ENCODE measurements around the gene FYB1.
"Not testable (repeated sequence)": the region's sequence is repeated elsewhere in the genome, so short reads cannot be mapped to it uniquely, and the experiment has no call there.

Gene FYB1

DNA sequence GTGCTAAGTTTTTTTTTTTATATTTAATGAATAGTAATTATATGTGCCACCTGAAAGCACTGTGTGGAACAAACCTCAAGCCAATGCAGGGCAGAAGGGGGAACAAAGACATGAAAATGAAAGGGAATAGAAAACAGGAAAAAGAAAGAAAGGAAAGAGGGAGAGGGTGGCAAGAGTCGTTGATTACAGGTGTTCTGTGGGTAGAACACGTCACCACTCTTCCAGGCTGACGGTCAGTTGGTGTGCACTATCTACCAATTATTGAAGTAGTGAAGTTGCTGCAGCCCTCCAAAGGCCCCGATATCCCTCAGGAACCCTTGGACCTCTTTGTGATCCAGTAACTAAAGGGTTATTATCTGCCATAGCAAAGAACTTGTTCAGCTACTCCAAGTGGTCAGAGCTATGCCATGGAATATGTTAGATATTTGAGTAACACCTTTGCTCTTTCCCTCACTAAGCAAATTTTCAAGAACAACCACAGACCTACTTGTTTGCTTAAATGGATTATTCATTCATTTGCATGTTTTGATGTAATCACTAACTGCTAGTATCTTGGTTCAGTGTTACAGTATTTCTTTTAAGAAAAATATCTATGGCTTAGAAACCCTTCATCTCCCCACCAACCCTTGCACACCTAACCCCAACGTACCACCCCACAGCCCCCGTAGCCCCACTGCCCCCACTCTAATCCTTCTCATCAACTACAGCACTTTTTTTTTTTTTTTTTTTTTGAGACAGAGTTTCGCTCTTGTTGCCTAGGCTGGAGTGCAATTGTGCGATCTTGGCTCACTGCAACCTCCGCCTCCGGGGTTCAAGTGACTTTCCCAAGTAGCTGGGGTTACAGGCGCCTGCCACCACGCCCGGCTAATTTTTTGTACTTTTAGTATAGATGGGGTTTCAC is 31.3 kb downstream of the FYB1 start:
- Histone ChIP-seq H3K36me3 (ENCODE audit: control insufficient read depth in 1 of 2, insufficient read depth in 2 of 2, low read length in 2 of 2) (no peaks in the 10 kb centered on the region), H3K9me3 (ENCODE audit: control insufficient read depth in 1 of 2, low read length in 2 of 2) (no peaks in the 10 kb centered on the region), H3K4me1 (ENCODE audit: control insufficient read depth in 1 of 2, insufficient read depth in 2 of 2, low read length in 2 of 2) (peaks cover 7 to 31% of the 10 kb centered on the region in 2 donors), H3K4me3 (ENCODE audit: low read depth in 1 of 2, low read length in 2 of 2) (no peak overlapping the region), H3K9ac (ENCODE audit: low read depth in 1 of 2, low read length in 2 of 2) (no peak overlapping the region), H3K27me3 (ENCODE audit: control insufficient read depth in 1 of 2, insufficient read depth in 2 of 2, low read length in 2 of 2) (peaks cover 0 to 2% of the 10 kb centered on the region in 2 donors), H3K27ac (ENCODE audit: low read depth, low read length) (no peak overlapping the region)

DNA sequence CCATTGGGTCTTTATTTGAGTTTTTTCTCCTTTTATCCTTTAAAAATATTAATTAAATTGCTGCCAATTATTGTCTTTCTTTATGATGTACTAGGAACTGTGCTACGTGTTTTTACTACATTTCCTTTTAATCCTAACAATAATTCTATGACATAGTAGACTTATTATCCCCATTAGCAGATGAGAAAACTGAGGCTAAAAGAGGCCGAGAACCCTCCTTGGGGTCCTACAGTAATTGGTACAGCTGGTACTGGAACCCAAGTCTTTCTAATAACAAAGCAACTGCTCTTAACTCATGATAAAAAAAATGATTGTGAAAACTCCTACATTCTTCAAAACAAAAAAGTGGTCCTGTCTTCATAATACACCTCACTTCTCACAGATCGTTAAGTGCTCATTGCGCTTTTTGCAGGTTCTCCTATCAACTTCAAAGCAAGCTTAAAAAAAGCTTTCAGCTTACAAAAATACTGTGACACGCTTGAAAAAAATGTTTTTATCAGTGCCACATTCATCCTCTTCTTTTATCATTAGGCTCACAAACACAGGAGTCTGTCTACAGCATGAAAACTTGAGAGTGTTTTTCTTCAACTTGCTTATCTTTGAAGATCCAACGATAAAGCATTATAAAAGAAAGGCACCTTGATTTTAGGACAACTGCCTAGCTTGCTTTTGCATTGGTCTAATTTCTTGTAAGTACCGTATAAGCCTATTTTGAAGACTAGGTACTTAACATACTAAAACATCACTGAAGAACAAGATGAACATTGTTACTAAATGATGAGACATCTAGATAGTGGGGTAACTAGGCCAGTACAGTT is 32.4 kb downstream of the FYB1 start:
- Histone ChIP-seq H3K27me3 (ENCODE audit: control insufficient read depth in 1 of 2, insufficient read depth in 2 of 2, low read length in 2 of 2) (no peaks in the 10 kb centered on the region), H3K27ac (ENCODE audit: low read depth, low read length) (peak overlapping the region; percentile 10), H3K4me3 (ENCODE audit: low read depth in 1 of 2, low read length in 2 of 2) (no peak overlapping the region), H3K9ac (ENCODE audit: low read depth in 1 of 2, low read length in 2 of 2) (no peak overlapping the region), H3K9me3 (ENCODE audit: control insufficient read depth in 1 of 2, low read length in 2 of 2) (no peaks in the 10 kb centered on the region), H3K36me3 (ENCODE audit: control insufficient read depth in 1 of 2, insufficient read depth in 2 of 2, low read length in 2 of 2) (no peaks in the 10 kb centered on the region), H3K4me1 (ENCODE audit: control insufficient read depth in 1 of 2, insufficient read depth in 2 of 2, low read length in 2 of 2) (peaks cover 10 to 22% of the 10 kb centered on the region in 2 donors)

DNA sequence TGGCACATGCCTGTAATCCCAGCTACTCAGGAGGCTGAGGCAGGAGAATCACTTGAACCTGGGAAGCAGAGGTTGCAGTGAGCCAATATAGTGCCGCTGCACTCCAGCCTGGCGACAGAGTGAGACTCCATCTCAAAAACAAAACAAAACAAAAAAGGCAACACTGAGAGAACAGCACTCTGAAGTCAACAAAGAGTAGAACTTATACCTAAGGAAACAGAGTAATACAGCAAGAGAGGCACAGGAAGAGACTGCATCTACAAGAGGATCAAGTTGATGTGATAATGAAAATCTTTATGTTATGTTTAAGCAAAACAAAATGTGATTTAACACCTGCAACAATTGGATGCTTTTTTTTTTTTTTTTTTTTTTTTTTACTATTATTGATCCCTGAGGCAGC is 33.1 kb downstream of the FYB1 start:
- H3K27ac ChIP-seq (ENCODE audit: low read depth, low read length) = no peak overlapping the region
- H3K36me3 ChIP-seq (ENCODE audit: control insufficient read depth in 1 of 2, insufficient read depth in 2 of 2, low read length in 2 of 2) = no peaks in the 10 kb centered on the region
- no peaks in the 10 kb centered on the region for H3K9me3 ChIP-seq (ENCODE audit: control insufficient read depth in 1 of 2, low read length in 2 of 2)
- H3K9ac ChIP-seq (ENCODE audit: low read depth in 1 of 2, low read length in 2 of 2) = no peak overlapping the region
- no peak overlapping the region for H3K4me3 ChIP-seq (ENCODE audit: low read depth in 1 of 2, low read length in 2 of 2)
- H3K4me1 ChIP-seq (ENCODE audit: control insufficient read depth in 1 of 2, insufficient read depth in 2 of 2, low read length in 2 of 2) = peaks cover 11 to 22% of the 10 kb centered on the region in 2 donors
- H3K27me3 ChIP-seq (ENCODE audit: control insufficient read depth in 1 of 2, insufficient read depth in 2 of 2, low read length in 2 of 2) = no peaks in the 10 kb centered on the region

DNA sequence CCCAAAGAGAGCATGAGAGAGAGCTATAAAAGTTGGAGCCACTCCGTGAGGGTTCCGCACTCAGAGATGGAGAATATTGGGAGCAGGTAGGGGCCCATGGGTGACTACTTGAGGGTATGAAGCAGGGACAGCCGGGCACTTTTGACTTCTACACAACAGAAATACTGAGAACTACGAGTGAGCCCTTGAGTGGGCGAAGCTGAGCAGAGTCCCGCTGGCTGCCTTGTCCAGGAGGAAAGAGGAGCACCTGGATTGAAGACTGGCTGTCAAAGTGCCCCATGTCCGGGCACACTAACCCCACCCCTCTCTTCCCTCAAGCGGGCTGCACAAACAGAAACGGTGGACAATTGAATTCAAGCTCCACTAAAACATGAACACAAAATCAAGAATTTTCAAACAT is 33.6 kb downstream of the FYB1 start:
- no peak overlapping the region for H3K27ac ChIP-seq (ENCODE audit: low read depth, low read length)
- no peaks in the 10 kb centered on the region for H3K27me3 ChIP-seq (ENCODE audit: control insufficient read depth in 1 of 2, insufficient read depth in 2 of 2, low read length in 2 of 2)
- no peak overlapping the region for H3K4me3 ChIP-seq (ENCODE audit: low read depth in 1 of 2, low read length in 2 of 2)
- no peak overlapping the region for H3K9ac ChIP-seq (ENCODE audit: low read depth in 1 of 2, low read length in 2 of 2)
- peaks cover 11 to 21% of the 10 kb centered on the region in 2 donors for H3K4me1 ChIP-seq (ENCODE audit: control insufficient read depth in 1 of 2, insufficient read depth in 2 of 2, low read length in 2 of 2)
- H3K9me3 ChIP-seq (ENCODE audit: control insufficient read depth in 1 of 2, low read length in 2 of 2) = no peaks in the 10 kb centered on the region
- no peaks in the 10 kb centered on the region for H3K36me3 ChIP-seq (ENCODE audit: control insufficient read depth in 1 of 2, insufficient read depth in 2 of 2, low read length in 2 of 2)

DNA sequence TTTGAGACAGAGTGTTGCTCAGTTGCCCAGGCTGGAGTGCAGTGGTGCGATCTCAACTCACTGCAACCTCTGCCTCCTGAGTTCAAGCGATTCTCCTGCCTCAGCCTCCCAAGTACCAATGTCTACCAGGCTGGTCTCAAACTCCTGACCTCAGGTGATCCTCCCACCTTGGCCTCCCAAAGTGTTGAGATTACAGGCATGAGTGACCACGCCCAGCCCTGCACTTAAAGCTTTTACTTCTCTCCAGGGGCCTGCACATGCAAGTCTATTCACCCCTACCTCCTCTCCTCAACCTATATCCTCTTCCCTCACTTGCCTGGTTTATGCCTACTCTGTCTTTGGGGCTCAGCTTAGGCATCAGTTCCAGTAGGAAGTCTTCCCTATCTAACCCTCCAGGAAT is 39.8 kb downstream of the FYB1 start:
- not testable (repeated sequence) for H3K36me3 ChIP-seq (ENCODE audit: control insufficient read depth in 1 of 2, insufficient read depth in 2 of 2, low read length in 2 of 2); H3K9ac ChIP-seq (ENCODE audit: low read depth in 1 of 2, low read length in 2 of 2); H3K27ac ChIP-seq (ENCODE audit: low read depth, low read length); H3K9me3 ChIP-seq (ENCODE audit: control insufficient read depth in 1 of 2, low read length in 2 of 2); H3K4me3 ChIP-seq (ENCODE audit: low read depth in 1 of 2, low read length in 2 of 2); H3K27me3 ChIP-seq (ENCODE audit: control insufficient read depth in 1 of 2, insufficient read depth in 2 of 2, low read length in 2 of 2)
- peaks cover 4 to 20% of the 10 kb centered on the region in 2 donors for H3K4me1 ChIP-seq (ENCODE audit: control insufficient read depth in 1 of 2, insufficient read depth in 2 of 2, low read length in 2 of 2)

DNA sequence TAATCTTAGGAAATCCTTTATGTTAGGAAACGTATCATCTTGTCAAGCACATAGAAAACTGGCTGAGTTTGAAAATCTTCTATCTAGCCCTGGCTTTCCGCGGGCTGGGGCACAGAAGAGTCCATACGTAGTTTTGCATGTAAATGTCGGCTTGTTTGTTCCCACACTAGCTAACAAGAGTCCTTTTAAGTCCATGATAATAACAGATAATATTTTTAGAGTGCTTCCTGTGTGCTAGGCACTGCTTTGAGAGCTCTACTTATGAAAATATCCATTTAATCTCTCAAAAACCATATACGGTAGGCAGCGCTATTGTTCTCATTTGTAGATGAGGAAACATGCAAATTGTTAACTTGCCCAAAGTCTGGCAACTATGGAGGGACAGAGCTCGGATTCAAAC is 40.5 kb downstream of the FYB1 start:
- Histone ChIP-seq H3K9ac (ENCODE audit: low read depth in 1 of 2, low read length in 2 of 2) (no peak overlapping the region), H3K4me1 (ENCODE audit: control insufficient read depth in 1 of 2, insufficient read depth in 2 of 2, low read length in 2 of 2) (peaks cover 4 to 20% of the 10 kb centered on the region in 2 donors), H3K36me3 (ENCODE audit: control insufficient read depth in 1 of 2, insufficient read depth in 2 of 2, low read length in 2 of 2) (no peaks in the 10 kb centered on the region), H3K9me3 (ENCODE audit: control insufficient read depth in 1 of 2, low read length in 2 of 2) (no peaks in the 10 kb centered on the region), H3K27ac (ENCODE audit: low read depth, low read length) (no peak overlapping the region), H3K4me3 (ENCODE audit: low read depth in 1 of 2, low read length in 2 of 2) (no peak overlapping the region), H3K27me3 (ENCODE audit: control insufficient read depth in 1 of 2, insufficient read depth in 2 of 2, low read length in 2 of 2) (no peaks in the 10 kb centered on the region)

DNA sequence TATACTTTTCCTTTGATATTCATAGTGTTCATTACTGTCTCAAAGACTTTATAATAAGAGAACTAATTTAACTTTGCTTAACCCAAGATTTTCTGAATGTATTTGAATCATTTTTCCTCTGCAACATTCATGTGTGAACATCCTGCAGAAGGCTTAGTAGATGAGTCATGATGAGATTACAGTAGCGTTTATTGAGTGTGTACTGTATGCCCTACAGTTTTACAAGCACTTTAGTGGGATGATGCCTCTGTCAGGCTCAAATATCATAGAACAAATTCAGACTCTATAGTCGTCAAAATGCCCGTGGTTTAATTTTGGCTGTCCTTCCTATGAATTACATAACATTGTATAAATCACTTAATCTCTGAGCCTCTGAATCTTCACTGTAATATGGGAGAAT is 41.2 kb downstream of the FYB1 start:
- Histone ChIP-seq H3K4me1 (ENCODE audit: control insufficient read depth in 1 of 2, insufficient read depth in 2 of 2, low read length in 2 of 2) (peaks cover 4 to 20% of the 10 kb centered on the region in 2 donors), H3K4me3 (ENCODE audit: low read depth in 1 of 2, low read length in 2 of 2) (no peak overlapping the region), H3K9me3 (ENCODE audit: control insufficient read depth in 1 of 2, low read length in 2 of 2) (no peaks in the 10 kb centered on the region), H3K27ac (ENCODE audit: low read depth, low read length) (no peak overlapping the region), H3K36me3 (ENCODE audit: control insufficient read depth in 1 of 2, insufficient read depth in 2 of 2, low read length in 2 of 2) (no peaks in the 10 kb centered on the region), H3K27me3 (ENCODE audit: control insufficient read depth in 1 of 2, insufficient read depth in 2 of 2, low read length in 2 of 2) (no peaks in the 10 kb centered on the region), H3K9ac (ENCODE audit: low read depth in 1 of 2, low read length in 2 of 2) (no peak overlapping the region)

DNA sequence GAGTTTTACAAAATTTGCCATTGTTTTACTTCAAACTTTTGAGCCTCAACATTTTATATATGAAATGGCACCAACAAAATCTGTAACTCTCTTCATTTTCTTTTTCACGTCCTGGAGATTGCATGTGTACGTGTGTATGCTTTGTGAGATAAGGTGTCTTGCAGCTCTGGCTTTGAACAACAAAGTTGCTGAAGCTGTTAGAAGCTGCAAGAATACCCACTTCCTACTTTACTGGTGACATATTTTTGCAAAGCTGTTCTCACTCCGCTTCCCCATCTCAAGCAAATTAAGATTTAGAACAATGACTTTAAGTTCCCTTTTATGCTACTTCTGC is 41.8 kb downstream of the FYB1 start:
- H3K9ac ChIP-seq (ENCODE audit: low read depth in 1 of 2, low read length in 2 of 2) = no peak overlapping the region
- no peaks in the 10 kb centered on the region for H3K27me3 ChIP-seq (ENCODE audit: control insufficient read depth in 1 of 2, insufficient read depth in 2 of 2, low read length in 2 of 2)
- no peak overlapping the region for H3K4me3 ChIP-seq (ENCODE audit: low read depth in 1 of 2, low read length in 2 of 2)
- H3K9me3 ChIP-seq (ENCODE audit: control insufficient read depth in 1 of 2, low read length in 2 of 2) = no peaks in the 10 kb centered on the region
- H3K36me3 ChIP-seq (ENCODE audit: control insufficient read depth in 1 of 2, insufficient read depth in 2 of 2, low read length in 2 of 2) = no peaks in the 10 kb centered on the region
- peaks cover 4 to 20% of the 10 kb centered on the region in 2 donors for H3K4me1 ChIP-seq (ENCODE audit: control insufficient read depth in 1 of 2, insufficient read depth in 2 of 2, low read length in 2 of 2)
- no peak overlapping the region for H3K27ac ChIP-seq (ENCODE audit: low read depth, low read length)

DNA sequence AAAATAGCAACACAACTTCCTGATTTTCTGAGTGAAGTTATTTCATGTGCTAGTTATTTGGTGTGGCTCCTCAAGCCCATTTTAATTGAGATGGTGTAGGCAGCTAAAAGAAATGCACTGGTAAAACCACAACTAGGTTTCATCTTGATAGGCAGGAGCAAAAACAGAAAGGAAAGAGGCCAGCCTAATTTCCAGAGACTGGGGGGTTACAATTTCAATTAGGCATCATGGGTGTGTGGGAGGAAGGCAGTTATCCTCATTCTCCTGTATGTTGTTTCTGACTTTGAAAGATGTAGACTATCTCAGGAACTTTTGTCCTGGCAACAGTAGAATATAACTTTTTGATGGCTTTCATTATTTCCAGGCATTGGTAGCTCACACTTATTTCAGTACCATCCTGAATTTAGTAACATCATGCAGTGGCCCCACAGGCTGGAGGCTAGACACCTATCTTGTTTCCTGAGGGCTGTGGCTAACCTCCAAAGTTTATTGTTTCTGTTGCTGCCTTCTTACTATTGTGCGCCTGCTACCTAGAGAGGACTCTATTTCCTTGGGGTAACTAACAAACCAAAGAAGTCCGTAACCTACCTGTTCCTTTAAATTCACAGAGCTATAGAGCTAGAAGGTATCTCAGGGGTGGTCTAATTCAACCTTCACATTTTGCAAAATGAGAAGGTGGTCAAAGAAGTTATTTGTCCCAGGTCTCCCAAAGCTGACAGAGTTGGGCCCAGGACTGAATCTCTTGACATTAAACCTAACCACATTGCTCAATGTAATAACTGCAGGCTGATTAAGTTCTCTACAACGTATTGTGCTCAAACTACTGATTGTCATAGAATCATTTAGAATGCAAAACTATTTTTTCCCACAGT is 42.4 kb downstream of the FYB1 start:
- Histone ChIP-seq H3K36me3 (ENCODE audit: control insufficient read depth in 1 of 2, insufficient read depth in 2 of 2, low read length in 2 of 2) (no peaks in the 10 kb centered on the region), H3K27ac (ENCODE audit: low read depth, low read length) (no peak overlapping the region), H3K4me1 (ENCODE audit: control insufficient read depth in 1 of 2, insufficient read depth in 2 of 2, low read length in 2 of 2) (peaks cover 2 to 20% of the 10 kb centered on the region in 2 donors), H3K9ac (ENCODE audit: low read depth in 1 of 2, low read length in 2 of 2) (no peak overlapping the region), H3K9me3 (ENCODE audit: control insufficient read depth in 1 of 2, low read length in 2 of 2) (no peaks in the 10 kb centered on the region), H3K27me3 (ENCODE audit: control insufficient read depth in 1 of 2, insufficient read depth in 2 of 2, low read length in 2 of 2) (no peaks in the 10 kb centered on the region), H3K4me3 (ENCODE audit: low read depth in 1 of 2, low read length in 2 of 2) (peak overlapping the region in 1 of 2 donors; percentile 25)
